Naive thymus-derived CD4-positive, alpha-beta T cell (primary cell): ENCODE measurements around the gene KRTAP9-7. TPM values are rescaled to one million over a fixed set of nuclear protein-coding genes. Genes with fewer than 3 reads are reported as not detected.

Experiments used
- ATAC-seq: fragments of 150-1000 bp; cut with Tn5 transposase; 2 replicates; pipeline ENCODE4 v1.10.0; 2021; ENCODE audit warnings: mild to moderate bottlenecking, moderate library complexity
- CTCF ChIA-PET: fragments of 350-600 bp; sonication (Branson Sonifier 250); formaldehyde crosslinking; loops from one replicate; lab custom pipeline; 2021; ENCODE audit warnings: antibody characterized with exemption; lab: Charles Lee
- POLR2A ChIA-PET: fragments of 350-600 bp; sonication (Branson Sonifier 250); formaldehyde crosslinking; loops from one replicate; lab custom pipeline; 2021; ENCODE audit warnings: antibody characterized with exemption, inconsistent platforms; lab: Charles Lee
- DNase-seq, 9 donors: peaks; one replicate each; pipeline versions ENCODE4 v3.0.0 to v3.0.0-alpha.2; 2020 to 2022; ENCODE audit warnings: mixed read lengths in 1 of 9
- H3K27ac ChIP-seq: one replicate; pipeline ENCODE4 v1.7.0; 2013; ENCODE audit warnings: mild to moderate bottlenecking, low read depth, low read length, moderate library complexity
- H3K27me3 ChIP-seq, 2 donors: one replicate each; pipeline ENCODE4 v1.7.0; 2013; ENCODE audit warnings: low read length in 2 of 2, mild to moderate bottlenecking in 2 of 2, moderate library complexity in 2 of 2; ENCODE audit not compliant: control insufficient read depth in 2 of 2, insufficient read depth in 2 of 2
- H3K36me3 ChIP-seq, 3 experiments: 1 replicate in 2 of 3; 2 replicates in 1 of 3; pipeline ENCODE4 v1.7.0; 2013; ENCODE audit warnings: low read length in 3 of 3, mild to moderate bottlenecking in 3 of 3, moderate library complexity in 1 of 3; ENCODE audit not compliant: insufficient read depth in 3 of 3, control insufficient read depth in 2 of 3
- H3K4me1 ChIP-seq, 2 donors: one replicate each; pipeline ENCODE4 v1.7.0; 2013; ENCODE audit warnings: low read length in 2 of 2, mild to moderate bottlenecking in 2 of 2, moderate library complexity in 1 of 2; ENCODE audit not compliant: control insufficient read depth in 2 of 2, insufficient read depth in 2 of 2
- H3K4me3 ChIP-seq: 2 replicates; pipeline ENCODE4 v1.7.0; 2013; ENCODE audit warnings: mild to moderate bottlenecking, low read length
- H3K9me3 ChIP-seq, 3 experiments: 1 replicate in 2 of 3; 2 replicates in 1 of 3; pipeline ENCODE4 v1.7.0; 2013; ENCODE audit warnings: low read length in 3 of 3; ENCODE audit not compliant: control insufficient read depth in 2 of 3
- H3K27ac Mint-ChIP-seq, 9 donors: one replicate each; pipeline ENCODE4 v1.8.0; 2020 to 2022; ENCODE audit warnings: mixed read lengths in 9 of 9, mild to moderate bottlenecking in 8 of 9, moderate library complexity in 5 of 9, inconsistent platforms in 2 of 9
- H3K27me3 Mint-ChIP-seq, 5 donors: one replicate each; pipeline ENCODE4 v1.8.0; 2021 to 2022; ENCODE audit warnings: mixed read lengths in 5 of 5, mild to moderate bottlenecking in 1 of 5
- H3K36me3 Mint-ChIP-seq, 5 donors: one replicate each; pipeline ENCODE4 v1.8.0; 2020 to 2022; ENCODE audit warnings: mixed read lengths in 5 of 5, mild to moderate bottlenecking in 3 of 5, inconsistent platforms in 1 of 5
- H3K4me1 Mint-ChIP-seq, 7 donors: one replicate each; pipeline ENCODE4 v1.8.0; 2020 to 2022; ENCODE audit warnings: mixed read lengths in 7 of 7, mild to moderate bottlenecking in 3 of 7, inconsistent platforms in 1 of 7
- H3K4me3 Mint-ChIP-seq, 10 donors: one replicate each; pipeline ENCODE4 v1.8.0; 2020 to 2022; ENCODE audit warnings: mild to moderate bottlenecking in 10 of 10, mixed read lengths in 10 of 10, moderate library complexity in 6 of 10, inconsistent platforms in 2 of 10
- H3K9me3 Mint-ChIP-seq, 11 donors: one replicate each; pipeline ENCODE4 v1.8.0; 2020 to 2022; ENCODE audit warnings: mixed read lengths in 11 of 11, mild to moderate bottlenecking in 4 of 11, inconsistent platforms in 1 of 11, moderate library complexity in 1 of 11
- intact Hi-C, 2 donors: fragments of 100-400 bp; cut with micrococcal nuclease; formaldehyde crosslinking; loops; one replicate each; pipeline ENCODE4 v1.15.1; 2023
- polyA plus RNA-seq, 2 donors: library from polyadenylated mRNA; unstranded; fragments of 300-500 nt; fragmentation: Illumina TruSeq; gene quantifications; one replicate each; pipeline ENCODE4 v1.2.3, GENCODE V29; 2021
- total RNA-seq, 6 experiments: library from RNA in 5 of 6; stranded (reverse) in 5 of 6; gene quantifications; 1 replicate in 5 of 6; 2 replicates in 1 of 6; pipeline ENCODE4 v1.2.3 and lab custom pipeline; 2021 to 2026

Gene KRTAP9-7
- total and polyA plus RNA-seq, 7 experiments from 2014 or later, result not detected

DNA sequence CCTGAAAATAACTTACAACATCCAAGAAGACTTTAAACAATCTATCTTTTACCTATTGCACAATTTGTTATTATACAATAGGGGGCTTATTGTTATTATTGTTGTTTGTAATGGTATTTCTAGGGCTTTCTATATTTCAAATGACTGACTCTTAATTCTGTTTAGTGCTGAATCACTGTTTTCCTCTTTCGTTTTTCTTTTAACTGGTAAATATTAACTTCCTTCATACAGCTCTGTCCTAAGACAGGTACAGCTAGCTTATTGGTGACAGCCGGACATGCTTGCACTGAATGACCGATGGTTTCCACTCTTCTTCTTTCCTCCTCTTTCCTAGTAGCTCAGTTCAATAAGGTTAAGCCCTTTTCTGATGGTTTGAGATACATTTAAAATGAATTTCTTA, 11.6 kb downstream of the KRTAP9-7 start:
- Histone ChIP-seq H3K36me3 (no peaks in the 10 kb centered on the region), H3K27ac (no peak overlapping the region), H3K4me1 (peaks cover 0 to 12% of the 10 kb centered on the region in 2 donors), H3K9me3 (no peaks in the 10 kb centered on the region), H3K4me3 (no peak overlapping the region), H3K27me3 (no peaks in the 10 kb centered on the region)
- no peak overlapping the region for H3K4me3 Mint-ChIP-seq
- H3K4me1 Mint-ChIP-seq, result peaks cover 0 to 27% (median 18%) of the 10 kb centered on the region in 7 donors
- ChIA-PET POLR2A (interaction anchor here (1.6 kb wide), 1 partner anchor 21 kb away, joined by 3 read pairs; no protein-coding TSS in a partner anchor), CTCF (no interaction called here)
- H3K27ac Mint-ChIP-seq, result no peak overlapping the region
- H3K36me3 Mint-ChIP-seq, result no peaks in the 10 kb centered on the region
- intact Hi-C loops, result no loop called here
- peaks cover 0 to 15% (median 0%) of the 10 kb centered on the region in 5 donors for H3K27me3 Mint-ChIP-seq
- no peak for DNase-seq
- ATAC-seq, result no peak
- H3K9me3 Mint-ChIP-seq, result no peaks in the 10 kb centered on the region

DNA sequence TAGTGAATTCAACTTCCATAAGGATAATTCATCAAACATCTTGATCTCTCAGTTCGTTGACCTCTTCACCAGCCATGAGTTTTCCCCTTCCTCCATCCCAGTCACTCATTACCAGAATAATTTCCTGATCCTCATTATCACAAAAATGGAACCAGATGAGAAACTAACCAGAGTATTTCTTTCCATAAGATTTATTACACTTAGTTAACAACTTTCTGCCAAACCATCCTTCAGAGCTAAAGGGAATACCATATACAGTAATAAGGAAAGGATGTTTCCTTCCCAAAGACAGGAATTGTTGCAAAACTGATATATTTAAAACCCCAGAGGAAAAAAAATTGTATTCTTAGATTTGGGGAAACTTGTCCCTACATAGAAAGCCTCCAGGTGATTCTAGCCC, 18.5 kb downstream of the KRTAP9-7 start:
- Mint-ChIP-seq H3K36me3 (peaks cover 0 to 3% (median 0%) of the 10 kb centered on the region in 5 donors), H3K27me3 (peaks cover 0 to 15% (median 0%) of the 10 kb centered on the region in 5 donors), H3K4me1 (no peaks in the 10 kb centered on the region), H3K9me3 (peaks cover 0 to 6% (median 0%) of the 10 kb centered on the region in 11 donors), H3K4me3 (no peak overlapping the region), H3K27ac (no peak overlapping the region)
- H3K27ac ChIP-seq, result no peak overlapping the region
- no peak for ATAC-seq
- no peaks in the 10 kb centered on the region for H3K36me3 ChIP-seq
- H3K4me1 ChIP-seq, result no peaks in the 10 kb centered on the region
- ChIA-PET POLR2A (no interaction called here), CTCF (interaction anchor here (0.7 kb wide), 1 partner anchor 135 kb away, joined by 3 read pairs; no protein-coding TSS in a partner anchor)
- no peaks in the 10 kb centered on the region for H3K27me3 ChIP-seq
- no peaks in the 10 kb centered on the region for H3K9me3 ChIP-seq
- intact Hi-C loops, result no loop called here
- no peak for DNase-seq
- H3K4me3 ChIP-seq, result no peak overlapping the region

DNA sequence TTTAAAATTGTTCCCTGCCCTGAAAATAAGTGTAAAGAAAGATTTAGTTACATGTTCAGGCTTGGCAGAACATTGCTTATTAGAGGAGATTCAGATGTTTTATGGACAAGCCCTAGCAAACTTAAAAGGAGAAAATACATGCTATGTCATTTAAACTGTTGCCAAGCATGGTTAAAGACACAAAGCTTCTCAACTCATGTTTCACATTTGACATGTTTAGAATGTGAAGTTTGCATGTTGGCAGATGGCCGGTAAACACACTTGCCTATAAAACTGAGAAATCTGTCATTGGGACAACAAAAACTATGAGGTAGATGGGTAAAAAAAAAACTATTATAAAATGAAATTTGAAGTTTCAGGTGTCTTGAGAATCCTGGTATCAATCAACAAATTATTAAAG, 21.3 kb downstream of the KRTAP9-7 start:
- Histone ChIP-seq H3K27me3 (no peaks in the 10 kb centered on the region), H3K9me3 (no peaks in the 10 kb centered on the region), H3K36me3 (no peaks in the 10 kb centered on the region), H3K27ac (no peak overlapping the region), H3K4me1 (no peaks in the 10 kb centered on the region), H3K4me3 (no peak overlapping the region)
- Mint-ChIP-seq H3K36me3 (peaks cover 0 to 9% (median 8%) of the 10 kb centered on the region in 5 donors), H3K27ac (no peak overlapping the region), H3K27me3 (peaks cover 0 to 13% (median 0%) of the 10 kb centered on the region in 5 donors), H3K9me3 (peaks cover 0 to 17% (median 6%) of the 10 kb centered on the region in 11 donors), H3K4me1 (peaks cover 0 to 18% (median 7%) of the 10 kb centered on the region in 7 donors), H3K4me3 (no peak overlapping the region)
- DNase-seq, result no peak
- ATAC-seq, result no peak
- intact Hi-C loops, result no loop called here
- CTCF ChIA-PET, result no interaction called here
- POLR2A ChIA-PET, result no interaction called here

DNA sequence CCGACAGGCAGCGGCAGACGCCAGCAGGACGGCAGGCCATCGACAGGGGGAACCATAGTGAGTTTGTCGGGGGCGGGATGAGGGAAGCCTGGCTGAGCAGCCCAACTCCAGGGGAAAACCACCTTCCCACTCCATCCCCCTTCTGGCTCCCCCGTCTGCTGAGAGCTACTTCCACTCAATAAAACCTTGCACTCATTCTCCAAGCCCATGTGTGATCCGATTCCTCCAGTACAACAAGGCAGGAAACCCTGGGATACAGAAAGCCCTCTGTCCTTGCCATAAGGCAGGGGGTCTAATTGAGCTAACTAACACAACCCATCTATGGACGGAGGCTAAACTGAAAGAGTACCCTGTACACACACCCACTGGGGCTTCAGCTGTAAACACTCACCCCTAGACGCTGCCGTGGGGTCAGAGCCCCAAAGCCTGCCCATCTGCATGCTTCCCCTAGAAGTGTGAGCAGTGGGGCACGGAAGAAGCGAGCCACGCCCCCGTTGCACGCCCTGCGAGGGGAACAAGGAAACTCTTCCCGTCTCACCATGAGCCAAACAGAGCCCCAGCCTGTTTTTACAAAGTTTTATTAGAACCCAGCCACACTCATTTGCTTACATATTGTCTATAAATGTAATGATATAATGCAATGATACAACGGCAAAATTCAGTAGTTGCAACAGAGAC, 23.1 kb downstream of the KRTAP9-7 start:
- H3K36me3 ChIP-seq, result no peaks in the 10 kb centered on the region
- H3K4me3 ChIP-seq, result no peak overlapping the region
- Mint-ChIP-seq H3K4me1 (peaks cover 0 to 19% (median 7%) of the 10 kb centered on the region in 7 donors), H3K27me3 (peaks cover 0 to 5% (median 0%) of the 10 kb centered on the region in 5 donors), H3K9me3 (peaks cover 0 to 22% (median 8%) of the 10 kb centered on the region in 11 donors), H3K36me3 (peaks cover 0 to 10% (median 8%) of the 10 kb centered on the region in 5 donors), H3K27ac (no peak overlapping the region), H3K4me3 (no peak overlapping the region)
- ATAC-seq, result no peak
- intact Hi-C loops, result no loop called here
- H3K27me3 ChIP-seq, result no peaks in the 10 kb centered on the region
- H3K9me3 ChIP-seq, result no peaks in the 10 kb centered on the region
- no peaks in the 10 kb centered on the region for H3K4me1 ChIP-seq
- DNase-seq, result no peak
- no peak overlapping the region for H3K27ac ChIP-seq
- ChIA-PET POLR2A (no interaction called here), CTCF (no interaction called here)

DNA sequence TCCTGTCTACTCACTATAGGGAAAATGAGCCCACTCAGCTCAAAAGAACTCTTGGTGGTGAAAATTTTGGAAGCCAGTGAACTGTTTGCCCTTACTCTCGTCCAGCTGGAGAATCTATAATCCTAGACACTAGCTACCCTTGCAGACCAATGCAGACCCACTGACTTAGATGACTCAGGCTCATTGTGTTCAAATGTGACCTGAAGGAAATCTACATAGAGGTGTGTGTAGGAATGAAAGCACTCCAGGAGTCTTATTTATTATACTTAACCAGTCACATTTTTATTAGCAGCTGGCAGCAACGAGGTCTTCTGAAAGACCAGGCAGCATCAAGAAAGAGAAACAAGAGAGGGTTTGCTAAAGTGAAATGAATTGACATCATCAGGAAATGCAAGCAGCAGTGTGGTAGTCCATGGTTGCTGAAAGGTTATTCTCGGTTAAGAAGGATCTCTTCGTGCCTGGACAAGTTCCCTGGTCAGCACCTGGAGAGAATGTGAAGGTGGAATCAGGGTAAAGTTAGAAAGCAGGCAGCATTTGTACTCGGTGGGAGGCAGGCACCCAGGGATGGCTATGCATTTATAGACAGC, 25.8 kb downstream of the KRTAP9-7 start:
- ATAC-seq (no peak), DNase-seq (no peak)
- Histone ChIP-seq H3K27me3 (no peaks in the 10 kb centered on the region), H3K4me1 (no peaks in the 10 kb centered on the region), H3K36me3 (no peaks in the 10 kb centered on the region), H3K27ac (no peak overlapping the region), H3K4me3 (no peak overlapping the region), H3K9me3 (no peaks in the 10 kb centered on the region)
- intact Hi-C loops, result no loop called here
- Mint-ChIP-seq H3K4me3 (peak overlapping the region in 1 of 10 donors; percentile 16), H3K9me3 (peaks cover 0 to 22% (median 7%) of the 10 kb centered on the region in 11 donors), H3K27me3 (peaks cover 0 to 2% (median 0%) of the 10 kb centered on the region in 5 donors), H3K4me1 (peaks cover 0 to 28% (median 19%) of the 10 kb centered on the region in 7 donors), H3K36me3 (peaks cover 0 to 14% (median 10%) of the 10 kb centered on the region in 5 donors), H3K27ac (peak overlapping the region in 2 of 9 donors; percentile 18 to 76)
- CTCF ChIA-PET, result interaction anchor here (0.6 kb wide), 1 partner anchor 48 kb away, joined by 6 read pairs; no protein-coding TSS in a partner anchor
- POLR2A ChIA-PET, result no interaction called here

DNA sequence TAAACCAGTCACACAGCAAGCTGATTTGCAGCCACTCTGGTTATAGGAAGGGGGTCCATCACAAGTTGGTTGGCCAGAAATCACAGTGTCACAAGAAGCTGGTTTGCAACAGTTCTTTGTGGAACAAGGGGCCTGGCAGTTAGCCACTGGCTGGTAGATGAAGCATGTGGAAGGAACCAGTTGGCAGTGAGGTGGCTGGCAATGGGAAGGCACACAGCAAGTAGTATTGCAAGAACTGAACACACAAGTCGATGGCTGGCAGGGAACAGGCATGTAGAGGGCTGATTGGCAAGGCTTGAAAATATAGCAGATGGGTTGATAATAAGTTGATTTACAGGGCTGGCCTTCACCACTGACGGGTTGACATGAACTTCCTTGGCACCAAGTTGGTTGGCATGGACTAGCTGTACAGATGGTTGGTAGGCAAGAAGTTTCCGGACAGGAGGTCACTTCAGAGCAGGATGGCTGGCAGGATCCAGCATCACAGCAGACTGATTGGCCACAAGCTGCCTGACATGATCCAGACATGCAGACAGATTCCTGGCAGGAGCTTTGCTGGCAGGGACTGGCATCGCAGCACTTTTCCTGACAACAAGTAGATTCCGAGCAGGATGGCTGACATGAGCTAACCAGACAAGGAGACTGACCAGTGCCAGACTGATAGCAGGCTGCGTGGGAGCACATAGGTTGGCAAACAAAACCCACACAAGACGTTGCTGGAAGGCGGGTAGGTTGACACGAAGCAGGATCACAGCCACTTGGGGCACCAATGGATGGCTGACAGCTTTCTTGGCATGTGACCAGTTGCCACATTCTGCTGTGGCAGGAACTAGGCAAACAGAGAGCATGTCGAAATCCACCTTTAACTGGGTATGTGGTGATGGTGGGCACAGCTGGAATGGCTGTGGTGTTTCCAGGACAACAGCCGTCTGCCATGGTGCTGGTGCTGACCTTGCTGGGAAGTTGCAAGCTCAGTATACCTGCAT, 26.7 kb downstream of the KRTAP9-7 start, which contains the start of gene KRTAP29-1:
Gene KRTAP29-1, minus strand, starts transcription at position 936 of the 986 bp plus-strand sequence. Its CDS starts 0 bp downstream, at position 936.
- peaks cover 0 to 22% (median 7%) of the 10 kb centered on the region in 11 donors for H3K9me3 Mint-ChIP-seq
- no peak for DNase-seq
- ChIA-PET POLR2A (no interaction called here), CTCF (no interaction called here)
- Histone ChIP-seq H3K4me3 (no peak within 1 kb of the TSS), H3K27me3 (no peaks in the 10 kb centered on the region), H3K9me3 (no peaks in the 10 kb centered on the region), H3K4me1 (peaks cover 5 to 7% of the 10 kb centered on the region in 2 donors), H3K27ac (no peak within 1 kb of the TSS), H3K36me3 (no peaks in the 10 kb centered on the region)
- peaks cover 0 to 2% (median 0%) of the 10 kb centered on the region in 5 donors for H3K27me3 Mint-ChIP-seq
- ATAC-seq, result no peak
- peaks cover 0 to 14% (median 10%) of the 10 kb centered on the region in 5 donors for H3K36me3 Mint-ChIP-seq
- H3K4me1 Mint-ChIP-seq, result peaks cover 0 to 37% (median 29%) of the 10 kb centered on the region in 7 donors
- peak within 1 kb of the TSS in 1 of 10 donors; percentile 6 for H3K4me3 Mint-ChIP-seq
- intact Hi-C loops, result no loop called here
- peak within 1 kb of the TSS in 2 of 9 donors; percentile 58 to 76 for H3K27ac Mint-ChIP-seq
